ENCODE results near the gene TSHB.
A peak's percentile ranks its signal among the peaks of the same experiment; 100 is the strongest.

The TSHB gene

GRCh38 chr1:115051850-115052249 lies 22.2 kb downstream of the TSHB start:
- ChIA-PET POLR2A (interaction anchor here (0.9 kb wide), 1 partner anchor 13 kb away, joined by 3 read pairs; no protein-coding TSS in a partner anchor), CTCF (interaction anchor here (0.6 to 1.9 kb wide), 5 partner anchors 9 to 352 kb away, joined by 3 to 13 read pairs (median 4); no protein-coding TSS in a partner anchor)
- DNase-seq (ENCODE audit: extremely low spot score): no peak
- TF ChIP-seq BHLHE40 (IDR thresholded peaks at IDR 0.05; ENCODE audit: borderline replicate concordance) (no peak), PKNOX1 (IDR thresholded peaks at IDR 0.05) (no peak), TARDBP (IDR thresholded peaks at IDR 0.05) (no peak), FOXM1 (IDR thresholded peaks at IDR 0.05; ENCODE audit: borderline replicate concordance) (no peak), ARNT (IDR thresholded peaks at IDR 0.05) (no peak), SUZ12 (IDR thresholded peaks at IDR 0.05) (no peak), LEF1 (IDR thresholded peaks at IDR 0.05; ENCODE audit: borderline replicate concordance) (no peak), ZNF384 (IDR thresholded peaks at IDR 0.05) (no peak), HDGF (IDR thresholded peaks at IDR 0.05; ENCODE audit: borderline replicate concordance) (no peak), CTBP1 (IDR thresholded peaks at IDR 0.05; ENCODE audit: borderline replicate concordance) (no peak), FOXK2 (IDR thresholded peaks at IDR 0.05) (no peak), FOXA1 (IDR thresholded peaks at IDR 0.05) (no peak), L3MBTL2 (conservative IDR thresholded peaks at IDR 0.05) (no peak), ELF4 (IDR thresholded peaks at IDR 0.05) (no peak), NFRKB (IDR thresholded peaks at IDR 0.05) (no peak)

- peak; percentile 76 for DNase-seq (ENCODE audit: extremely low spot score)
- ChIA-PET CTCF (interaction anchor here (0.5 to 1.9 kb wide), 20 partner anchors 9 to 1272 kb away, joined by 3 to 13 read pairs (median 4); no protein-coding TSS in a partner anchor), POLR2A (interaction anchor here (0.9 kb wide), 1 partner anchor 12 kb away, joined by 3 read pairs; no protein-coding TSS in a partner anchor)
- TF ChIP-seq SP1 (IDR thresholded peaks at IDR 0.05): no peak
- TF ChIP-seq FOXM1 (IDR thresholded peaks at IDR 0.05; ENCODE audit: borderline replicate concordance): no peak
- TF ChIP-seq CTBP1 (IDR thresholded peaks at IDR 0.05; ENCODE audit: borderline replicate concordance): no peak
- TF ChIP-seq LEF1 (IDR thresholded peaks at IDR 0.05; ENCODE audit: borderline replicate concordance): no peak
- TF ChIP-seq ARNT (IDR thresholded peaks at IDR 0.05): no peak
- no peak for TF ChIP-seq FOXA1 (IDR thresholded peaks at IDR 0.05)
- TF ChIP-seq TARDBP (IDR thresholded peaks at IDR 0.05): no peak
- TF ChIP-seq L3MBTL2 (conservative IDR thresholded peaks at IDR 0.05): no peak
- TF ChIP-seq ELF4 (IDR thresholded peaks at IDR 0.05): no peak
- TF ChIP-seq SUZ12 (IDR thresholded peaks at IDR 0.05): no peak
- no peak for TF ChIP-seq BHLHE40 (IDR thresholded peaks at IDR 0.05; ENCODE audit: borderline replicate concordance)
- no peak for TF ChIP-seq FOXK2 (IDR thresholded peaks at IDR 0.05)
Measured at GRCh38 chr1:115052454-115053083, 22.9 kb downstream of the TSHB start.

- no peak for DNase-seq (ENCODE audit: extremely low spot score)
- POLR2A ChIA-PET: no interaction called here
- CTCF ChIA-PET: interaction anchor here (0.7 kb wide), 1 partner anchor 413 kb away, joined by 3 read pairs; no protein-coding TSS in a partner anchor
- TF ChIP-seq NFRKB (IDR thresholded peaks at IDR 0.05) (no peak), FOXA1 (IDR thresholded peaks at IDR 0.05) (no peak), HDGF (IDR thresholded peaks at IDR 0.05; ENCODE audit: borderline replicate concordance) (no peak), PKNOX1 (IDR thresholded peaks at IDR 0.05) (no peak), SP1 (IDR thresholded peaks at IDR 0.05) (no peak), TARDBP (IDR thresholded peaks at IDR 0.05) (no peak), BHLHE40 (IDR thresholded peaks at IDR 0.05; ENCODE audit: borderline replicate concordance) (no peak), FOXM1 (IDR thresholded peaks at IDR 0.05; ENCODE audit: borderline replicate concordance) (no peak), LEF1 (IDR thresholded peaks at IDR 0.05; ENCODE audit: borderline replicate concordance) (no peak), L3MBTL2 (conservative IDR thresholded peaks at IDR 0.05) (no peak), ELF4 (IDR thresholded peaks at IDR 0.05) (no peak), SUZ12 (IDR thresholded peaks at IDR 0.05) (no peak), CTBP1 (IDR thresholded peaks at IDR 0.05; ENCODE audit: borderline replicate concordance) (no peak), FOXK2 (IDR thresholded peaks at IDR 0.05) (no peak), ARNT (IDR thresholded peaks at IDR 0.05) (no peak), ZNF384 (IDR thresholded peaks at IDR 0.05) (no peak)
Measured at GRCh38 chr1:115056395-115056798, 26.8 kb downstream of the TSHB start.

GRCh38 chr1:115057661-115058254 lies 28.1 kb downstream of the TSHB start:
- TF ChIP-seq L3MBTL2 (conservative IDR thresholded peaks at IDR 0.05): no peak
- TF ChIP-seq SP1 (IDR thresholded peaks at IDR 0.05): no peak
- no peak for TF ChIP-seq FOXK2 (IDR thresholded peaks at IDR 0.05)
- no peak for TF ChIP-seq LEF1 (IDR thresholded peaks at IDR 0.05; ENCODE audit: borderline replicate concordance)
- no peak for TF ChIP-seq HDGF (IDR thresholded peaks at IDR 0.05; ENCODE audit: borderline replicate concordance)
- TF ChIP-seq NFRKB (IDR thresholded peaks at IDR 0.05): no peak
- no peak for TF ChIP-seq BHLHE40 (IDR thresholded peaks at IDR 0.05; ENCODE audit: borderline replicate concordance)
- TF ChIP-seq TARDBP (IDR thresholded peaks at IDR 0.05): no peak
- TF ChIP-seq FOXA1 (IDR thresholded peaks at IDR 0.05): no peak
- no peak for TF ChIP-seq ELF4 (IDR thresholded peaks at IDR 0.05)
- TF ChIP-seq SUZ12 (IDR thresholded peaks at IDR 0.05): no peak
- TF ChIP-seq PKNOX1 (IDR thresholded peaks at IDR 0.05): no peak
- TF ChIP-seq ZNF384 (IDR thresholded peaks at IDR 0.05): no peak
- TF ChIP-seq CTBP1 (IDR thresholded peaks at IDR 0.05; ENCODE audit: borderline replicate concordance): no peak
- POLR2A ChIA-PET: no interaction called here
- CTCF ChIA-PET: interaction anchor here (0.6 kb wide), 1 partner anchor 405 kb away, joined by 8 read pairs; no protein-coding TSS in a partner anchor
- no peak for DNase-seq (ENCODE audit: extremely low spot score)

- CTCF ChIA-PET: no interaction called here
- no peak for DNase-seq (ENCODE audit: extremely low spot score)
- POLR2A ChIA-PET: no interaction called here
- TF ChIP-seq HDGF (IDR thresholded peaks at IDR 0.05; ENCODE audit: borderline replicate concordance) (no peak), LEF1 (IDR thresholded peaks at IDR 0.05; ENCODE audit: borderline replicate concordance) (no peak), CTBP1 (IDR thresholded peaks at IDR 0.05; ENCODE audit: borderline replicate concordance) (no peak), PKNOX1 (IDR thresholded peaks at IDR 0.05) (no peak), FOXM1 (IDR thresholded peaks at IDR 0.05; ENCODE audit: borderline replicate concordance) (no peak), ARNT (IDR thresholded peaks at IDR 0.05) (no peak), ELF4 (IDR thresholded peaks at IDR 0.05) (no peak), BHLHE40 (IDR thresholded peaks at IDR 0.05; ENCODE audit: borderline replicate concordance) (no peak), SP1 (IDR thresholded peaks at IDR 0.05) (no peak), NFRKB (IDR thresholded peaks at IDR 0.05) (no peak), L3MBTL2 (conservative IDR thresholded peaks at IDR 0.05) (no peak), FOXK2 (IDR thresholded peaks at IDR 0.05) (no peak), TARDBP (IDR thresholded peaks at IDR 0.05) (no peak), SUZ12 (IDR thresholded peaks at IDR 0.05) (no peak), ZNF384 (IDR thresholded peaks at IDR 0.05) (no peak)
Measured at GRCh38 chr1:115059316-115059715, 29.7 kb downstream of the TSHB start.

All from HEK293T (cell line).